ENCODE results near the gene PDXP. TPM values are rescaled to one million over a fixed set of nuclear protein-coding genes. Genes with fewer than 3 reads are reported as not detected.
A peak's percentile ranks its signal among the peaks of the same experiment; 100 is the strongest.

Gene PDXP
- total and polyA plus RNA-seq, 2 of the 13 experiments (the other 11 are each of a cell fraction or from before 2014, with no cell fraction given) = 58.2 to 70.6 TPM

DNA sequence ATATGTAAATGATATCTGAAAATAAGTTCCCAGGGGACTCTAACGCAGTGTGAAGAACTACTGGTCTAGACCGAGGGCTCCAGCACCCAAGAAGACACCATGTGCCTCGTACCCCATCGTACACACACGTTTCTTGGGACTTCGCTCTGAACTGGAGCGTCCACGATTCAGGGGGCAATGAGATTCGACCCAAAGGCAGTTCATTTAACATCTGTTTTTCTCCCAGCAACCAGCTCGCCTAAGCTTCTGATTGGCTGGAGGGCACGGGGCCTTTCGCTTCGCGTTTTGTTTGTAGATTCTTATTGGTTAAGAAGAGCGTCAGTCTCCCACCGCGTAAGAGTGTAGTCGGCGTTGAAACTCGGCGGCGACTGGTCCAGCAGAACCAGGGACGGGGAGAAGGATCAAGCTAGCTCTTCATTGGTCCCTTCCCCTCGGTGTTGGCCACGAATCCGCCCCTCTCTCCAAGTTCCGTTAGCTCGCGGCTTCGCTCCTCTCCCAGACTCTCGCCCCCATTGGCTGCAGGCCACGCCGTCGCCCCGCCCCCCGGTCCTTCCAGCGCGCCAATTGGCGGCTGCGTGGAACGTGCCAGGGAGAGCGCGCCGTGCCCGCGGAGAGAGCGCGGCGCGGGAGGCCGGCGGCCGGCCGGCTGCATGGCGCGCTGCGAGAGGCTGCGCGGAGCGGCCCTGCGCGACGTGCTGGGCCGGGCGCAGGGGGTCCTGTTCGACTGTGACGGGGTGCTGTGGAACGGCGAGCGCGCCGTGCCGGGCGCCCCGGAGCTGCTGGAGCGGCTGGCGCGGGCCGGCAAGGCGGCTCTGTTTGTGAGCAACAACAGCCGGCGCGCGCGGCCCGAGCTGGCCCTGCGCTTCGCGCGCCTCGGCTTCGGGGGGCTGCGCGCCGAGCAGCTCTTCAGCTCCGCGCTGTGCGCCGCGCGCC, at the start of gene PDXP (continued):
- TF ChIP-seq SKIL (CRISPR knock-in tag; IDR thresholded peaks at IDR 0.05; ENCODE audit: borderline replicate concordance) (no peak), CHD2 (IDR thresholded peaks at IDR 0.05; ENCODE audit: low read depth, low read length) (peak; percentile 67), NFYC (CRISPR knock-in tag; IDR thresholded peaks at IDR 0.05) (peak; percentile 94), ZNF841 (CRISPR knock-in tag; IDR thresholded peaks at IDR 0.05; ENCODE audit: borderline replicate concordance) (no peak), RARA (CRISPR knock-in tag; IDR thresholded peaks at IDR 0.05) (peak; percentile 22), NFE2 (CRISPR knock-in tag; IDR thresholded peaks at IDR 0.05) (no peak), SP1 (IDR thresholded peaks at IDR 0.05) (no peak), SP1 (CRISPR knock-in tag; IDR thresholded peaks at IDR 0.05) (peak; percentile 60), ARNTL (CRISPR knock-in tag; IDR thresholded peaks at IDR 0.05) (no peak), ELF1 (CRISPR knock-in tag; IDR thresholded peaks at IDR 0.05) (peak; percentile 20; the same call in 1 of the 2 replicates), FOXA1 (IDR thresholded peaks at IDR 0.05) (no peak), FOXA1 (CRISPR knock-in tag; IDR thresholded peaks at IDR 0.05) (no peak), ZNF496 (CRISPR knock-in tag; IDR thresholded peaks at IDR 0.05; ENCODE audit: insufficient replicate concordance) (no peak), ARNT2 (CRISPR knock-in tag; IDR thresholded peaks at IDR 0.05; ENCODE audit: low read depth) (peak; percentile 92), RXRB (CRISPR knock-in tag; IDR thresholded peaks at IDR 0.05; ENCODE audit: borderline replicate concordance) (0 out of 2 replicates have a peak, but pooled peaks have one; percentile 36), RELA (CRISPR knock-in tag; IDR thresholded peaks at IDR 0.05) (no peak), MTA3 (CRISPR knock-in tag; IDR thresholded peaks at IDR 0.05) (no peak), ZSCAN29 (CRISPR knock-in tag; conservative IDR thresholded peaks at IDR 0.05) (0 out of 2 replicates have a peak, but pooled peaks have one; percentile 24), HNF4A (CRISPR knock-in tag; IDR thresholded peaks at IDR 0.05) (no peak), ZNF251 (CRISPR knock-in tag; IDR thresholded peaks at IDR 0.05) (no peak), ZNF605 (CRISPR knock-in tag; IDR thresholded peaks at IDR 0.05) (no peak), HOXA5 (CRISPR knock-in tag; IDR thresholded peaks at IDR 0.05) (no peak), SIN3A (IDR thresholded peaks at IDR 0.05; ENCODE audit: borderline replicate concordance, low read depth, low read length) (peak; percentile 60; the same call in 1 of the 2 replicates), DMAP1 (CRISPR knock-in tag; IDR thresholded peaks at IDR 0.05) (no peak), XBP1 (CRISPR knock-in tag; IDR thresholded peaks at IDR 0.05) (no peak)
- TF ChIP-seq, protein P1, sequence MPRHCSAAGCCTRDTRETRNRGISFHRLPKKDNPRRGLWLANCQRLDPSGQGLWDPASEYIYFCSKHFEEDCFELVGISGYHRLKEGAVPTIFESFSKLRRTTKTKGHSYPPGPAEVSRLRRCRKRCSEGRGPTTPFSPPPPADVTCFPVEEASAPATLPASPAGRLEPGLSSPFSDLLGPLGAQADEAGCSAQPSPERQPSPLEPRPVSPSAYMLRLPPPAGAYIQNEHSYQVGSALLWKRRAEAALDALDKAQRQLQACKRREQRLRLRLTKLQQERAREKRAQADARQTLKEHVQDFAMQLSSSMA (CRISPR knock-in tag; IDR thresholded peaks at IDR 0.05) = no peak
- TF ChIP-seq, protein P2, sequence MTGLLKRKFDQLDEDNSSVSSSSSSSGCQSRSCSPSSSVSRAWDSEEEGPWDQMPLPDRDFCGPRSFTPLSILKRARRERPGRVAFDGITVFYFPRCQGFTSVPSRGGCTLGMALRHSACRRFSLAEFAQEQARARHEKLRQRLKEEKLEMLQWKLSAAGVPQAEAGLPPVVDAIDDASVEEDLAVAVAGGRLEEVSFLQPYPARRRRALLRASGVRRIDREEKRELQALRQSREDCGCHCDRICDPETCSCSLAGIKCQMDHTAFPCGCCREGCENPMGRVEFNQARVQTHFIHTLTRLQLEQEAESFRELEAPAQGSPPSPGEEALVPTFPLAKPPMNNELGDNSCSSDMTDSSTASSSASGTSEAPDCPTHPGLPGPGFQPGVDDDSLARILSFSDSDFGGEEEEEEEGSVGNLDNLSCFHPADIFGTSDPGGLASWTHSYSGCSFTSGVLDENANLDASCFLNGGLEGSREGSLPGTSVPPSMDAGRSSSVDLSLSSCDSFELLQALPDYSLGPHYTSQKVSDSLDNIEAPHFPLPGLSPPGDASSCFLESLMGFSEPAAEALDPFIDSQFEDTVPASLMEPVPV (CRISPR knock-in tag; IDR thresholded peaks at IDR 0.05) = no peak
- TF ChIP-seq, protein P3, sequence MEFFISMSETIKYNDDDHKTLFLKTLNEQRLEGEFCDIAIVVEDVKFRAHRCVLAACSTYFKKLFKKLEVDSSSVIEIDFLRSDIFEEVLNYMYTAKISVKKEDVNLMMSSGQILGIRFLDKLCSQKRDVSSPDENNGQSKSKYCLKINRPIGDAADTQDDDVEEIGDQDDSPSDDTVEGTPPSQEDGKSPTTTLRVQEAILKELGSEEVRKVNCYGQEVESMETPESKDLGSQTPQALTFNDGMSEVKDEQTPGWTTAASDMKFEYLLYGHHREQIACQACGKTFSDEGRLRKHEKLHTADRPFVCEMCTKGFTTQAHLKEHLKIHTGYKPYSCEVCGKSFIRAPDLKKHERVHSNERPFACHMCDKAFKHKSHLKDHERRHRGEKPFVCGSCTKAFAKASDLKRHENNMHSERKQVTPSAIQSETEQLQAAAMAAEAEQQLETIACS (CRISPR knock-in tag; IDR thresholded peaks at IDR 0.05) = peak; percentile 84

Data from HepG2 (cell line).